HL-60/S4 treated with phorbol 12-myristate 13-acetate at 8.2 ng/mL for 4 days and 3 days (cell line): ENCODE measurements around the gene DPP10.

Experiments
- in situ Hi-C: fragments of 300-500 bp; cut with MboI; formaldehyde crosslinking; loops from 2 replicates; pipeline ENCODE4 v1.15.0; 2022; ENCODE audit warnings: low sequenced_read_pairs

The DPP10 gene

DNA sequence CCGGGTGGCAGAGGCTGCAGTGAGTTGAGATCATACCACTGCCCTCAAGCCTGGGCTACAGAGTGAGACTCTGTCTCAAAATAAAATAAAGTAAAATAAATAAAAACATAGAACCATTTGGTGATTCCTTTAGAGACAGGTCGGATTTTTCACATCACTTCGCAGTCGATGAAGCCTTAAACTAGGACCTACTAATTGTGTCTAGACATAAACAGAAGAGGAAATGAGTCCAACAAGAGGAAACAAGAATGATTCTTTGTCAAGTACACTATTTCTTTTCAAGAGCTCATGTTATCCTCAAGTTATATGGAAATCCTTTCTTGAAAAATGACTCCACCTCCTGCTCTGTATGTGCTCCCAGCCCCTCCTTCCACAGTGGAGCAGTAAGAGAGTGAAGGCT lies 758.9 kb downstream of the DPP10 start:
- in situ Hi-C loops = no loop called here

DNA sequence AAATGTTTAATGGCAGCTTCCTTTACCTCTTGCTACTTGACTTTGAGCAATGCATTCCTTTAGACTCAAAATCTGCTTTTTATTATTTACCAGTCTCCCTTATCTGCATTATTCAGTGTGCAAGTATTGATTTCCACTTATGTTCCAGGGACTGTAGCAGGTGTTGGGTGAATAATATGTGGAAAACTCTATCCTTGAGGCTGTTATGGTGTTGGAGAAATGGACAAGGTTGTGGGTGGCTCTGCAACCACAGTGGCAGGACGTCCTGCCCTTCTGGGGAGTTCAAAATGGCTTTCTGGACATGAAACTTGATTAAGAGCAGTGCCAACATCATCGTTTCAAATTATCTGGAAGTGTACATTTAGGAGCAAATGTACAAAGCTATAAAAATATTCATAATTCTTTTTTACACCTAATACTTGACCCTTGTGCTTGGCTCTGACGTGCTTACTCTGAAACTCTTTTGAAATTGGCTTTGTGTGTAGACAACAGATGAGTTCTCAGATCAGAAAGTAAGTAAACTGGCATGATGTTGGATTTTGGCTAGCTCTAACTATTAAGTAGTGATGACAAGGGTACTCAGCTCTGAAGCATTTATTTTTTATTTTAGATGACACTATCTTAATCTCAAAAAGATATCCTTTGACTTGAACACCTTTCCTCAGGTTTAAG lies 766.2 kb downstream of the DPP10 start:
- in situ Hi-C loops = no loop called here

DNA sequence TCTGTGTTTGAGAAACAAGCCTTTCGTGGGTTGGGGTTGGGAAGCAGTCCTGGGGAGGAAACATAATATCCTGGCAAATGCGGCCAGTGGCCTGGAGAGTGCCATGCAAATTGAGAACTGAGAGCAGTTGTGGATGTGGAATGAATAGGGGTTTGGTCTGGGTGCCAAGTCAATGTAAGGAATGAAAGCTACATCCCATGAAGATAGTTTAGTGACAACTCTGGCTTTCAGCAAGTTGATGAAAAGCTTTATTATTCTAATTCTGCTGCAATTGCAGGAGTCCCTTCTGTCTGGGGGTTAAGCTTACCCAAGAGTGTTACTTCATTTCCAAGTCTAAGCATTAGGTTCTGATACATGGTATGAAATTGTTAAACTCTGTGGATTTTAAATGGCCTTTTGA lies 771.6 kb downstream of the DPP10 start:
- in situ Hi-C loops = no loop called here

GRCh38 chr2:115219296-115219695 lies 776.9 kb downstream of the DPP10 start:
- in situ Hi-C loops = no loop called here

- in situ Hi-C loops = no loop called here
Observed at GRCh38 chr2:115234186-115234585, 791.7 kb downstream of the DPP10 start.

GRCh38 chr2:115234737-115235136 lies 792.3 kb downstream of the DPP10 start:
- in situ Hi-C loops = no loop called here

GRCh38 chr2:115248066-115248465 lies 805.6 kb downstream of the DPP10 start:
- in situ Hi-C loops = no loop called here

DNA sequence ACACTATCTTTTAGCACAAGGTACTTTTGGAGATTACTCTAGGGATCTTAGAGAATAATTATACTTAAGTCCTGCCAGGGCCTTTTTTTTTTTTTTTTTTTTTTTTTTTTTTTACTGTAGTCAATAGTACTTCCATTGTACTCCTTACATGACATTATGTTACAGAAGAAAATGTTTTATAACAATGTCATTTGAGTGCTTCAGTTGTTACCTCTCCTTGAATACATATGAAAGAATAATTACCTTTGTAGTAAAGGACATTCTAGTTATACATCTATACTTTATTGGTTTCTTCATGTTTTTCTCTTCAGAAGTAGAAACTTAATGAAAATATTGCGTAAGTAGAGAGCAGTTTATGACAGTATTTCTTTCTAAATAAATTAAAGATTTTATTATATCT lies 834.9 kb downstream of the DPP10 start:
- in situ Hi-C loops = no loop called here

GRCh38 chr2:115285416-115285815 lies 843.0 kb downstream of the DPP10 start:
- in situ Hi-C loops = no loop called here

DNA sequence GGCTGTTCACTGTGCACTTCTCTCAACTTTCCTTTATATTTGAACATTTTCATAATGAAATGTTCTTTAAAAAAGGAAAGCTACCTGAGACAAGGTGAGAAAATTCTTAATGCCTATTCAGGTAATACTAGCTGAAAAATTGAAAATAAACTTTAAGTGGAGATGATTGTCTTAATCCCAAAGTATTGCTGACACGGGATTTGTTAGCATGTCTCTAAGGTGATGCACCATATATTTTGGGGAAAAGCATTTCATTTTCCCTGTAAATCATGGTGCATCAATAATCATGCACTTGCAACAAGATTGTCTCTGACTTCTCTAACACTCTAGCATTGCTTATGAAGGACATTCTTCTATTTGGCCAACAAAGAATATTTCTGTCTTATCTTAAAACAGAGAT lies 848.0 kb downstream of the DPP10 start:
- in situ Hi-C loops = no loop called here

DNA sequence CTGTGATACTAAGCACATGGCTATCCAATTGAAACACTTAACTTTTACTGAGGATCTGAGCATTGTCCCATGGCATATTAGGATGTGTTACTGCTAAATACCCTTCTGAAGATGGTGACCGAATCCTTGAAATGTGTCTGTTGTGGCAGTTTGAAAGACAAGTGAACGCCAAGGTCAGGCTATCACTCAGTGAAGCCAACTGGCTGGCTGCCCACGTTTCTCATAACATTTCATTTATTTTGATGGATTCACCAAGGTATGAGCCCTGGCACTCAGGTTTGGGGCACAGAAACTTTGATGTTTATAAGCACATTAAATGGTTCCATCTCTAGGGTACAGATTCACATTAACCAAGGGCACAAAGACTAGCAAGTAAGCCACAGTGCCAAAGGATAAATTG lies 850.3 kb downstream of the DPP10 start:
- in situ Hi-C loops = no loop called here

DNA sequence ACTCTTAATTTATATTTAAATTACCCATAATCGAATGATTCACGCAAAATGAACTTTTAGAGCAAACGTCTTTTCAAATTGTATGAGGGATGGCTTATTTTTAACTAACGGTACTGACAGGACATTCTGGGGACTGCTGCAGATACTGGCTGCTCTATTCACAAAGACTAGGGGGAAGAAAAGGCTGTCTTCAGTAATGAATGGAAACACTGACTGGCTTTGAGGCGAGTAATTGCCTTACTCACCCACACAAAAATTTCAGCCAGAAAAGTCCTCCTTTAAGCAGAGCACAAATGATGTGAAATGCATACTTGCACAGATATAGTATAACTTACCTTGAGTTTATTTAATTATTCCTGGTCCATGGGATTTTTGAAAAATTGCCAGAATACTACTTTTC lies 852.6 kb downstream of the DPP10 start:
- in situ Hi-C loops = no loop called here

DNA sequence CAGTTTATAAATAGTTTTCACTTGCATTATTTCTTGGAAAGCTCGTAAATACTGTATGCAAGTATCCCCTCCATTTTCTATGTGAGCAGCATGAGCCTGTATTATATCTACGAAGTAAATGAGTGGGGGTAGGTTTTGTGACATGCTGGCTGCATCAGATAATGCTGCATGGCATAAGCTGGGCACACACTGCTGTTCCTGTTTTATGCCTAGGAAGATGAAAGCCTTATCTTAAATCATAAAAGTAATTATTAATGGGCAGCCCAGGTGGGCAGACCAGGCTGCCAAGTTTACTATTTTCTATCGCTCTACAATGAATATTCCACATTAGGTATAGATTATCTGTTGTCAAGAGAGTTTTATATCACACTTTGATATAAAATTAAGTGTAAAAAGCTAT lies 854.6 kb downstream of the DPP10 start:
- in situ Hi-C loops = no loop called here

DNA sequence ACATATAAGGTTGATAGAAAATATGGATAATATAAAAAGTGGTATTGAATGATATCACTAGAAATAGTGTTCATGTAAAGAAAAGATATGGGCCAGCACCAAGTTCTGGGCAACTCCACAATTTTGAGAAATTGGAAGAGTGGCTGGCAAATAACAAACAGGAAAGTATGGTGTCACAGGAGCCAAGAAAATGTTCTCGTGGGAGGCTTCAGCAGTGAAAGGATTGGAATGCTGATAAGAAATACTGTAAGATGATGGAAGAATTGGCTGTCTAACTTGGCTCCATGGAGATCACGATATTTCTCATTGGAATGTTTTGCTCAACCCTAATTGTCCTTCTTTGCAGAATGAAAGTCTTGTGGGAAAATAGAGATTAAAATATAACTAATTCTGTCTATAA lies 856.8 kb downstream of the DPP10 start:
- in situ Hi-C loops = no loop called here

- in situ Hi-C loops = no loop called here
Observed at GRCh38 chr2:115305712-115306111, 863.3 kb downstream of the DPP10 start.

- in situ Hi-C loops = no loop called here
Observed at GRCh38 chr2:115314119-115314518, 871.7 kb downstream of the DPP10 start.

- in situ Hi-C loops = no loop called here
Observed at GRCh38 chr2:115327061-115327460, 884.6 kb downstream of the DPP10 start.

DNA sequence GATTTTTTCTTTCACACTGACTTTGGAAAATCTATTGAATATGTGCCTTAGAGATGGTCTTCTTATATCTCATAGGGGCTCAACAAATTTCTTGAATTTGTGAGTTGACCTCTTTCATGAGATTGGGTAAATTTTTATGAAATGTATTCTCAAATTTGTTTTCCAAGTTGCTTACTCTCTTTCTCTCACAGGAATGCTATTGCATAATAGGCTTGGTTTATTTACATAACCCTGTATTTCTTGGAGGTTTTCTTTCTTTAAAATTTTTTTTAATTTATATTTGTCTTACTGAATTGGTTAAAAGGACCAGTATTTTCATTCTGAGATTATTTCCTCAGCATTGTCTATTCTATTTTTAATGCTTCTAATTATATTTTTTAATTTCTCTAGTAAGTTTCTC lies 917.1 kb downstream of the DPP10 start:
- in situ Hi-C loops = no loop called here

- in situ Hi-C loops = no loop called here
Observed at GRCh38 chr2:115364093-115364492, 921.7 kb downstream of the DPP10 start.

DNA sequence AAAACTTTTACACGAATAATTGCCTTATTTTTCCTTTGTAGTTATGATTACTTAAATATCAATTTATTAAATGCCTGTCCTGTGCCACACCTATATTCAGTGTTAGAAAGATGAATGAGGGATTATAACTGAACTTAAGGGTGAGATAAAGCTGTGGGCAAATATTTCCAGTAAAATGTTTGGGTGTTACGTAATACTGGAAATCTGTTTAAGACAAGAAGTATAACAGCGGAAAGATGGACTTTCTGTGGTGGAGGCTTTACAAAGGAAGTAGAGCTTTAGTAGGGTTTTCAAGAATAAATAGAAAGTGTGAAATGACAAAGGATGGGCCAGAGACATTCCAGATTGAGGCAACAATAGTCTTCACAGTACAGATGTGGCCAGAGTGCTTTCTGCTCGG lies 927.0 kb downstream of the DPP10 start:
- in situ Hi-C loops = no loop called here

DNA sequence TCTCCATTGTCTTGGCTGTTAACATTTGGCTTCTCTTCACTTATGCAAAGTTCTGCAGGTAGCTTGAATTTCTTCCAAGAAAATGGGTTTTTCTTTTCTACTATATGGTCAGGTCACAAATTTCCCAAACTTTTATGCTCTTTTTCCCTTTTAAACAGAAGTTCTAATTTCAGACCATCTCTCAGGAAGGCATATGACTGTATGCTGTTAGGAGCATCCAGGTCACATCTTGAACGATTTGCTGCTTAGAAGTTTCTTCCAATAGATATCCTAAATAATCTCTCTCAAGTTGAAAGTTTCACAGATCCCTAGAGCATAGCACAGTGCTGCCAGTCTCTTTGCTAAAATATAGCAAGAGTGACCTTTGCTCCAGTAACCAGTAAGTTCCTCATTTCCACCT lies 932.5 kb downstream of the DPP10 start:
- in situ Hi-C loops = no loop called here

DNA sequence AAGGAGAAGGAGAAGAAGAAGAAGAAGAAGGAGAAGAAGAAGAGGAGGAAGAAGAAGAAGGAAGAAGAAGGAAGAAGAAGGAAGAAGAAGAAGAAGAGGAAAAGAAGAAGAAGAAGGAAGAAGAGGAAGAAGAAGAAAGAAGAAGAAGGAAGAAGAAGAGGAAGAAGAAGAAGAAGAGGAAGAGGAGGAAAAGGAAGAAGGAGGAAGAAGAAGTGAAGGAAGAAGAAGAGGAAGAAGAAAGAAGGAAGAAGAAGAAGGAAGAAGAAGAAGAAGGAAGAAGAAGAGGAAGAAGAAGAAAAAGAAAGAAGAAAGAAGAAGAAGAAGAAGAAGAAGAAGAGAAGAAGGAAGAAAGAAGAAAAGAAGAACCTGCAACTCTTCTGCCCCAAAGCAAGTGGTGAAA lies 942.0 kb downstream of the DPP10 start:
- in situ Hi-C loops = no loop called here

DNA sequence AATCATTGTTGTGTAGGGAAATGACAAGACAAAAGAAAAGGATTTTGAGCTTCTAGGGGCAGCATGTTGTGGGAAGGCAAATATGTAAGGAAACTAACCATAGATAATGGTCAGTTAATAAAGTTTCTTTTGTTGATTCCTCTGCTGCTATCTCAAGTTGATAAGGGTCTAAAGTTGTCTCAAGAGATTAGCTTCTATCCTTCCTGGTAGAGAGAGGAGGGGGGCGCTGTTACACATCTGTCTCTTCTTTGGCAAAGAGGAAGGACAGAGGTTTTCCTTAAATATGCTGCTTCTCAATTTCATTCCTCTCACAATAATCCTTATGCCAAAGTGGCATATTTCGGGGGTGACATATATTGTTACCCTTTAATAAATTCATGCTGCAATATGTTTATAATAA lies 944.0 kb downstream of the DPP10 start:
- in situ Hi-C loops = no loop called here
